GM18858 (cell line): Measurements from ENCODE around the gene GRID1.
"Not testable (repeated sequence)": the region's sequence is repeated elsewhere in the genome, so short reads cannot be mapped to it uniquely, and the experiment has no call there.

ENCODE experiments used
- ATAC-seq: cut with Tn5 transposase; IDR thresholded peaks from one replicate; pipeline ENCODE4 v1.9.1; 2021; ENCODE audit not compliant: unreplicated experiment

The GRID1 gene

GRCh38 chr10:86056672-86057071, 309.9 kb downstream of the GRID1 start:
- no peak for ATAC-seq

- no peak for ATAC-seq
Measured at GRCh38 chr10:86055928-86056327, 310.7 kb downstream of the GRID1 start.

DNA sequence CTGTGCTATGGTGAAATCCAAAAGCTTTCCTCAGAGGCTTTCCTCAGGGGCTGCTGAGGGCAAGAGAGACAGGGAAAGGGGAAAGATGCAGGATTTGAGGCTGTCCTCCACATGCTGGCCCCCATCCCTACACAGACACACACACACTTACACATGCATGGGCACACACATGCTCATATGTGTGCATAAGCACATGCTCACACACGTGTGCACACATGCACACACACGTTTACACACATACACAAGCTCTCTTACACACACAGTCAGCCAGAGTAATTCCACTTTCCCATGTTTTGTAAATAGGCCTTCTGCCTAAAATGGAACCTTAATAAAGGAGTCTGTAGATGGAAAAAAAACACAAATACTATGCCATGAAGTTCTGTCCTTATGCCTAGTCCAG, 312.9 kb downstream of the GRID1 start:
- no peak for ATAC-seq

GRCh38 chr10:86051586-86051985, 315.0 kb downstream of the GRID1 start:
- no peak for ATAC-seq

GRCh38 chr10:86049442-86049841, 317.2 kb downstream of the GRID1 start:
- ATAC-seq = no peak

- ATAC-seq = no peak
Measured at GRCh38 chr10:86048973-86049372, 317.6 kb downstream of the GRID1 start.

DNA sequence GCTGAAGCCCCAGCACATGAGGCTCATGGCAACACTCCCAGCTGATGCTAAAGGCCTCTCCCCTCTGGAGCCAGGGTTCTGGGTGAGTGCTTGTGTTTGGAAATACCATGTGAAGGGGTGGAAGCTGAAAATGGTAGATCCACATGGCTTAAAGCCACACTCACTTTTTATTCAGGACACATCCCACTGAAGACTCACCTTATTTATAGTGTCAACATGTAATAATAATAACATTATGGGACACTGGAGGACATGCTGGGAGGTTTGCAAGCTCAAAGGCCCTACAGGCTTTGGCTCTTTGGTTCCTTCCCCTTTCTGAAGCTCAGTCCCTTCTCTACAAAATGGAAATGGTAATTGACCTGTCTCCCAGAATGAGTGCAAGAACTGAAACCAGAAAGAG, 318.0 kb downstream of the GRID1 start:
- no peak for ATAC-seq

- ATAC-seq = no peak
Measured at GRCh38 chr10:86047588-86047987, 319.0 kb downstream of the GRID1 start.

DNA sequence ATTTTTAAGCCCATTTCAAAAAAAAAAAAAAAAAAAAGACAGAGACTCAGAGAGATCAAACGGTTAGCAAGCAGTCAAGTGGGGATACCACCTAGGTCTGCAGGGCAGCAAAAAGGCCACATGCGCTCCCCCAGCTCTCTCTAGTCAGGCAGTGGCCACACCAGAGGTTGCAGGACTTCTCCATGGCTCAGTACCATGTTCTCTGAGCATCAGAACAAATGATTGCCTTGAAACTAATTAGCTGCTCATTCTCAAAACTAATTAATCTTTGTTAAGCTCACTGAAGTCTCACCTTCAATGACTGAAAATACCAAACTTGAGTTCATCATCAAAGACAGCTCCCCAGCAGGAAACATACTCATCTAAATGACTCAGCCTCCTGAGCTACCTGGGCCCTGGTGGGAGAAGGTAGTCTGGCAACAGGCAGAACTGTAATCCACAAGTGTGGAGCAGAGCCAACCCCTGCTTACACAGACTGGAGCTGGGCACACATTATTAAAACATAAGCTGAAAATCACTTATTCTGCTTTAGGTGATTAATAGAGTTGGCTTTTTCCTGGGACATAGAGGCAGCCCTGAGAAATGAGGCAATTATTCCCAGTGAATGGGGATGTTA, 319.6 kb downstream of the GRID1 start:
- no peak for ATAC-seq

- no peak for ATAC-seq
Measured at GRCh38 chr10:86045896-86046295, 320.7 kb downstream of the GRID1 start.

GRCh38 chr10:86044029-86044428, 322.6 kb downstream of the GRID1 start:
- ATAC-seq = no peak

DNA sequence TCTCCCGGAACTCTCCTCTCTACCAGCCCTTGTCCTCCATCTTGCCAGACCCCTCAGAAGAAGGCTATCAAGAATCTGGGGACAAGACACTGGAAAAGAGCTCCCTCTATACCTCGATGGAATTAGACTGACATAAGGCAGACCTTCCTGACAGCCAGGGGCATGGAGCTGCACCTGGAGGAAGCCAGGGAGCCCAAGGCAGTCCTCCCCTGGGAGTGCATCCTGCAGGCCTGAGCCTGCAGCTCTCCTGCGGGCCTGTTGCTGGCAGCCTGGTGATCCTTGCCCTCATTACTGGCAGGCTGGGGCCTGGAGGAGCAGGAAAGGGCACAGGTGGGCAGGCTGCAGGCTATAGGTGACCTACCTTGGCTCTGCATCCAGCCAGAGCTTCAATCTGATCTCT, 323.4 kb downstream of the GRID1 start:
- no peak for ATAC-seq

- ATAC-seq = no peak
Measured at GRCh38 chr10:86042161-86042560, 324.4 kb downstream of the GRID1 start.

- ATAC-seq = no peak
Measured at GRCh38 chr10:86041116-86041515, 325.5 kb downstream of the GRID1 start.

GRCh38 chr10:86038371-86038770, 328.2 kb downstream of the GRID1 start:
- ATAC-seq = no peak

- ATAC-seq = no peak
Measured at GRCh38 chr10:86037096-86037495, 329.5 kb downstream of the GRID1 start.

DNA sequence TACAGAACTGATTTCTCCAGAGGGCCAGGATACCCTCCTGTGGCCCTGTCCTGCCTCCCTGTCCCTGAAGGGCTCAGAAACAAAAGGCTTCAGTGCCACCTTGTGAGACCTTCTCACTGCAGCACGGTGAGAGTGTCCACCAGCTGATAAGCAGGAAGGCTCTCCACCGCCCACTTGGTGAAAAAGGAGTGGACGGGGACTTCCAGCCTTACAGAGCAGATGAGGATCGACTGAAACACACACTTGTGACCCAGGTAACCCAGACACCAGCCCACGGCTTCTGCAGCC, 330.1 kb downstream of the GRID1 start:
- ATAC-seq = no peak

DNA sequence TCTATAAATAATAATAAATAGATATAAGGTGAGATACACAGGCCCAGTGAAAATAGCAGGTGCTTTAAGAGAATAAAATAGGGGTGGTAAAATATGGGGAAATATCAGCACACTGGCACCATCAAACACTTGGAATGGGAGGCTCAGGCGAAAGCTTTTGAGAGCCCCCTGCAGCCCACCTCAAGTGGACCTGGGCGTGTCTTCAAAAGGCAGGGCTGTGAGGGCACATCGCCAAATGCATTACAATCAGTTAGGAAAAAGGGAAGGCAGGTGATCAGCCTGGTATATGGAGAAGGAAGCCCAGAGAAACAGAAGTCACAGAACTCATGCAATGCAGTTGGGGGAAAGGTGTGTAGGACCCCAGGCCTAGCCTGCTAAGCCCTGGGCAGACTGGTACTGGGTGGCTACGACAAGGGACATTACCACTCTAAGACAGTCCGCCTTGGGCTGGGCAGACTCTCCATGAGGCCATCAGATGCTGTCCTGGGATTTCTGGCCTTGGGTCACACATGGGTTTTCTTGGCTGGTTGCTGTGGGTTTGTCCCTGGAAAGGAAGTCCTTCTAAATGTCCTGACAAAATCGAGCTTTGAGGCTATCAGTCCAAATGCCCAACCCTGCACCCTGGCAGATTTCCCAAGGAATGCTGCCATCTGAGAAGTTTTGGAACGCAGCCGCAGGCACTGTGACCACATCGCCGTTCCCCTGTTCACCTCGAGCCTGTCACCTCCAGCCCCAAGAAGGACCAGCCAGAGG, 330.6 kb downstream of the GRID1 start:
- no peak for ATAC-seq

DNA sequence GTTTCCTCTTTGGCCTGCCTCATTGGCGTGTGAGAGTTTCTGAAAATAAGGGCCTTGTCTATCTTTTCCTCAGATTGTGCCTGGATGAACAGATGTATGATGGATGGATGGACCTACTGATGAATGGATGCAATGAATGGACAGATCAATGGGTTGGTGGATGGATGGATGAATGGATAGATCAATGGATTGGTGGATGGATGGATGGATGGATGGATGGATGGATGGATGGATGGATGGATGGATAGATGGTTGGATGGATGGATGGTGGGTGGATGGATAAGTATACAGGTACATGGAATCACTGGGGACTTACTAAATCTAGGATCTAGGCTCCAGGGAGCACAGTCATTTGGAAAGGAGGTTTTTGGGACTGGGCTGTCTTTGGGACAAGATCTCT, 331.9 kb downstream of the GRID1 start:
- no peak for ATAC-seq

DNA sequence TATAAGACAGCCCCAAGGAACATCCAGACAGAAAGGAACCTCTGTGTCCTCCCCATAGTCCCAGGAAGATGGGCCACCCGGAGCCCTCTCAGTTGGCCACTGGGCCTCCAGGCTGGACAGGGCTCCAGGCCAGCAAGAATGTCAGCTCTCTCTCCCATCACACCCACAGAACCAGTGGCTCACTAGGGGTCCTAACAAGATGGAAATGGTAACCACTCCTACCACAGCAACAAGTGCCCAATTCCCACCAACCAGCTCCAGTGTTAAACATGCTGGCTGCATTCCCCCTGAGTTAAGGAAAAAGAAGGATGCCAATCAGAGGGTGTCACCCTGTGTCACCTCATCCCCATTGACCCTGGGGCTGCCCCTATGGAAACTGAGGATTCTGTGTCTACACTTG, 333.0 kb downstream of the GRID1 start:
- ATAC-seq = no peak

DNA sequence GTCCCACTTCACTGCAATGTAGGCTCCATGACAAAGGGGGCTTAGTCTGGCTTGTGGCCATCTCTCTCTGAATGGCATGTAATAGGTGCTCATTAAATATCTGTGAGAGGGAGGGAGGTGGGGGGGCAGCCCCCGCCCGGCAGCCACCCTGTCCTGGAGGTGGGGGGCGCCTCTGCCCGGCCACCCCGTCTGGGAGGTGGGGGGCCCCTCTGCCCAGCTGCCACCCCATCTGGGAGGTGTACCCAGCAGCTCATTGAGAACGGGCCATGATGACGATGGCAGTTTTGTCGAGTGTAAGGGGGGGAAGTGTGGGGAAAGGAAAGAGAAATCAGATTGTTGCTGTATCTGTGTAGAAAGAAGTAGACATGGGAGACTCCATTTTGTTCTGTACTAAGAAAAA, 334.5 kb downstream of the GRID1 start:
- ATAC-seq = not testable (repeated sequence)

GRCh38 chr10:86030312-86030711, 336.3 kb downstream of the GRID1 start:
- no peak for ATAC-seq

- ATAC-seq = no peak
Measured at GRCh38 chr10:86027346-86027745, 339.2 kb downstream of the GRID1 start.
